ENCODE results near the gene CRACDL. TPM values are rescaled to one million over a fixed set of nuclear protein-coding genes. Genes with fewer than 3 reads are reported as not detected.
"Not testable (repeated sequence)": the region's sequence is repeated elsewhere in the genome, so short reads cannot be mapped to it uniquely, and the experiment has no call there.

CRACDL gene
- total RNA-seq, 1 donor from 2014 or later = 1.1 TPM

DNA sequence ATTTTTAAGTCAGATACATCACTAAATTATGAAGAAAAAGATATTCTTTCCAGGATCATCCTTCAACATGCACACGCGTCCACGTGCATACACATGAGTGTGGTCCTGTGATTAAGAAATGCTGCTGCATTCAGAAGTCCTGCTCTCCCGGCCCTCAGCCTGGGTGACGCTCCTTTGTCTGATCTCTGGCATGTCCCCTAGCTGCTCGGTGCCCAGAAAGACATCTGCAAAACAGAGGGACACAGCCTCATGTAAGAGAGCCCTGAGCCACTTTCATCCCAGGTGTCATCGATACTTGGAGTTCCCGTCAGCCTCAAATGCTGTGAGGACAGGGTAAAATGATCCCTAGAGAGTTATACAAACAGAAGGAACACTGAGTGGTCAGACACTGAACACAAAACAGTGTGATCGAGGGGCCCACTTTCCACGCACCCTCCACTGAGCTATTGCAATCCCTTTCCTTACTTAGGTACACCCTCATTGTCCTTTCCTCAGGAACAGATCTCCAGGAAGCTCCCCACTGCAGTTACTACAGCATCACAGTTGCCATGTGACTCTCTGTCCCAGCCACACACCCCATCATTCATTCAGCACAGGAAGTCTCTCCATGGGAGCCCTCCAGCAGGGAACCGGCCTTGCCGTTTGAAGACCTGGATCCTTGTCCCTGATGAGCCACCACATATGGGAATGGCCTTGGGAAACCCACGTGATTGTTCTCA lies 32.1 kb downstream of the CRACDL start:
- DNase-seq = no peak

- DNase-seq = no peak
Measured at GRCh38 chr2:98903064-98903355, 33.0 kb downstream of the CRACDL start.

DNA sequence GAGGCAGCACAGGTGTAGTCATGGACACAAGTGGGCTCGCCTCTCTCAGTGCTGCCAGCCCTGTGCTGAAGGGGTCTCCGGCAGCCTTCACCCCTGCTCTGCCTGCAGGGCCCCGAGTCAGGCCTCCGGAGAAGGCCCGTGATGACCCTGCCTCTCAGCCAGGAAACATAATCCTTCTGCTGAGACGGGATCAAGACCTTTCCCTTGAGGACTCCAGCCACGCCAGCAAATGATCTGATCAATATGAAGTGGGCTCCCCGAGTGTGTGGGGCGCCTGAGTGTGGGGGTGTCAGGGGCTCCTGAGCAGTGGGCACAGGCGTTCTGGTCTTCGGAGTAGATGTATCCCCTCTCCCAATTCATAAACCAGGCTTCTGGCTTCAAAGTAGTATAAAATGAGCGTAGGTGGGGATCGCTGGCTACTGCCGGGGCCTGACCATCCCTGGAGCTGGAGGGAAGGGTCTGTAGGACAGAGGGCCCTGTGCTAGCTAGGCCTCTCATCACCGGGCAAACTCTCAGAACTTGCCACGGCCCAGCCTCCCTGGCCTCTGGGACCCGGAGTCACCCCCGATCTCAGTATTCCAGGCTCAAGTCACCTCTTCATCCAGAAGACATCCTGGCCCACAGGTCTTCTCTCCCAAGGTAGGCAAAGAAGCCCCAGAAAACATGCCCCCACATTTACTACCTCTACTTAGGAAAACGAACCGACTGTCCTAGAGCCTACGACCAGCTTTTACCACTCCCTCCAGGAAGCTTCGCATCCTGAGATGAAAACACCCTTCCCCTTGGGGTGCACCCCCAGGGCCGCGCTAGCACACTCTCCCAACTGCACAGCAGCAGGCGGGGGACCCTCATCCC lies 33.6 kb downstream of the CRACDL start:
- DNase-seq = no peak

- no peak for DNase-seq
Measured at GRCh38 chr2:98901702-98902101, 34.3 kb downstream of the CRACDL start.

GRCh38 chr2:98901291-98901690 lies 34.7 kb downstream of the CRACDL start:
- DNase-seq = no peak

- DNase-seq = no peak
Measured at GRCh38 chr2:98900721-98901120, 35.3 kb downstream of the CRACDL start.

DNA sequence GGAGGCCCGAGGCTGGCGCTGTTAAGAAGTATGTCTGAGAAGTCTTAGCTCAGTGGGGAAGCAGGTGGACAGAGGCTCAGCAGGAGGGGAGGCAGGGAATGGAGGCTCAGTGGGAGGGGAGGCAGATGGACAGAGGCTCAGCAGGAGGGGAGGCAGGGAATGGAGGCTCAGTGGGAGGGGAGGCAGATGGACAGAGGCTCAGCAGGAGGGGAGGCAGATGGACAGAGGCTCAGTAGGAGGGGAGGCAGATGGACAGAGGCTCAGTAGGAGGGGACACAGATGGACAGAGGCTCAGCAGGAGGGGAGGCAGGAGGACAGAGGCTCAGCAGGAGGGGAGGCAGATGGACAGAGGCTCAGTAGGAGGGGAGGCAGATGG lies 36.3 kb downstream of the CRACDL start:
- DNase-seq = not testable (repeated sequence)

DNA sequence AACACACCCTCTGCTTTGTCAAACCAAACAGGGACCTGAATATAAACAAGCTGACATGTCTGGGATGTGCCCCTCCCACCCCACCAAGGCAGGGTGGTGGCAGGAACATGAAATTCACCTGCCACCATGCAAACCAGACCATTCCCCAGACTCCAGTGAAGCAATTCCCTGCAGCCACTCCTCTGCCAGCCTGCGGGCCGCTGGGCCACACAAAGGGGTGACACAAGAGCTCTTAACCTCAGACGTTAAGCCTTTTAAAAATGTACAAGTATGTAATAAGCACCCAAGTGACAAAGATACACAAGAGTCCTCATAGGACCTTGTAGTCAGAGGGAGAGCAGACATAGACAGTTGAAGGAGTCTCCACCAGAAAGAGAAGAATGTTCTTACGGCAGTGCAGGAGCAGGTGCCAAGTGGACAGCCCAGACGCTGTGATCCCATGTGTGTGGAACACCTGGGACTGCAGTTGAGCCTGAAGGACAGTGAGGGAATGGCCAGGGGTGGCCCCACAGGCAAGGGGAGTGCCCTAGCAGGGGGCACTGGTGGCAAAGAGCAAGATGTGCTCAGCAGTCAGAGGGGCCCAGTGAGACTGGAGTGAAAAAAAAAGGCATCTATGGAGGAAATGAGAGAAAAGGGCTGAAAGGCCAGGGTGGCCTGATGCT lies 36.9 kb downstream of the CRACDL start:
- DNase-seq = no peak

DNA sequence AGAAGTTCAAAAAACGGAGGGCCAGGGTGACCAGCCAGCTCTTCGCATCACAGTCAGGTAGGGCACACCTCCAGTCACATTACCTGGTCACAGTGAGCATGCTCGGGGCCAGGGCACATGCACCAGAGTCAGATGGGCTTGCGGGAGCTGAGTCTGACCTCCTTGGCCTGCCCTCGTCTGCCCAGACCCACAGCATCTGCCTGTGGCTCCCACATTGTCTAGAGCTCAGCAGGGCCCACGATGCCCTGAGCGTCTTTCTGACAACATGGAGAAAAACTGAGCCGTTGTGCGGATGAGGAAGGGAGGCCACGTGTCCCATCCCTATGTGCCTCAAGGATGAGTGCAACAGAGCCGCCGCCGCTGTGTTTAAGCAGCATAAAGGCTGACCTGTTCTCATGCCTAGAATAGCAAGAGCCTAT lies 37.6 kb downstream of the CRACDL start:
- DNase-seq = no peak

GRCh38 chr2:98897746-98898145 lies 38.3 kb downstream of the CRACDL start:
- no peak for DNase-seq

DNA sequence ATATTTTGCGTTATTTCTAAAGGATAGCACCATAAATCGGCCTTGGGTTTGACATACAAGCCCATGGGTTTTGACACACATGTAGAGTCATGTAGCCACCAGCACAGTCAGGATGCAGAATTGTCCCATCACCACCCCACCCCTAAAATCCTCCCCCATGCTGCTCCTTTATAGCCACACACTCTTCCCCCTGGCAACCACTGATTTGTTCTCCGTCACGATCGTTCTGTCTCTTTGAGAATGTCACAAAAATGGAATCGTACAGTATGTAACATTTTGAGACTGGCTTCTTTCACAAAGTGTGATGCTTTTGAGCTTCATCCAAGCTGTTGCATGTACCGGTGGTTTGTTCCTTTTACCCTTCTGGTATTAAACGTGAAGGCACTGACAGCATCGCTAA lies 39.1 kb downstream of the CRACDL start:
- DNase-seq = no peak

- DNase-seq = no peak
Measured at GRCh38 chr2:98896416-98896815, 39.6 kb downstream of the CRACDL start.

DNA sequence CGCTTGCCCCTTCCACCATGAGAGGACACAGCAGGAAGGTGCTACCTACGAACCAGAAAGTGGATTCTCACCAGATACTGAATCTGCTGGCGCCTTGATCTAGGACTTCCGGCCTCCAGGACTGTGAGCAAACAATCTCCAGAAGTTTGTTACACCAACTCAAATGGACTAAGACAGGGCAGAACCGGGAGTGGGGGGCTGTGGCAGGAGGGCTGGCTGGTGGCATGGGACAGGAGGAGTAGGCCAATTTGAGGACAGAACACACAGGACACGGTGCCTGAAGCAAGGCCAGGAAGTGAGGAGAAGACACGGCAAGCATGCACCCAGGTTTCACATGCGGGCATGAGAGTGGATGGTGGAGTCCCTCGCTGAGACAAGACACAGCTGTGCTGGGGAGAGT lies 40.1 kb downstream of the CRACDL start:
- DNase-seq = no peak

- no peak for DNase-seq
Measured at GRCh38 chr2:98895221-98895620, 40.8 kb downstream of the CRACDL start.

DNA sequence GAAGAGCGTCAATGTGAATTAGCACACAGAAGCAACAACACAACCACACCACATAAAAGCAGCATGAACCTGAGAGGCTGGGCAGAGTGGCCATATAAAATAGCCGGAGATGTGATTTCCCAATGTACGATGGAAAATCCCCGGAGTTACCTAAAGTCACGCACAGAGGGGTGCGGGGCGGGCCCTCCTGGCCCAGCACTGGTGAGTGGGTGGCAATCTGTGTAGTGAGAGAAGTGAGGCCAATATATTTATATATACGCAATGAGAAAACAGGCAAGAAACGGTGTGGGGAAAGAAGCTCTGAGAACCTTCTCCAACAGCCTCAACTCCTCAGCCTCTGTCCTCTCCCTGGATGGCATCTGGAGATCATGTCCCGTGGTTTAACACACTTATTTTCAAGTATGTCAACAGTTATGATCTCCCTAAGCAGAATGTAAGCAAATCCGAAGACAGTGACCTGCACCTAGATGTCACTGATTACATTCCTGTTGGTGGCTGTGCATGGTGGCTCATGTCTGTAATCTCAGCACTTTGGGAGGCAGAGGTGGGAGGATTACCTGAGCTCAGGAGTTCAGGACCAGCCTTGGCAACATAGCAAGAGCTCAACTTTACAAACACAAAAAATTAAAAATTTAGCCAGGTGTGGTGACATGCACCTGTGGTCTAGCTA lies 41.6 kb downstream of the CRACDL start:
- DNase-seq = no peak

DNA sequence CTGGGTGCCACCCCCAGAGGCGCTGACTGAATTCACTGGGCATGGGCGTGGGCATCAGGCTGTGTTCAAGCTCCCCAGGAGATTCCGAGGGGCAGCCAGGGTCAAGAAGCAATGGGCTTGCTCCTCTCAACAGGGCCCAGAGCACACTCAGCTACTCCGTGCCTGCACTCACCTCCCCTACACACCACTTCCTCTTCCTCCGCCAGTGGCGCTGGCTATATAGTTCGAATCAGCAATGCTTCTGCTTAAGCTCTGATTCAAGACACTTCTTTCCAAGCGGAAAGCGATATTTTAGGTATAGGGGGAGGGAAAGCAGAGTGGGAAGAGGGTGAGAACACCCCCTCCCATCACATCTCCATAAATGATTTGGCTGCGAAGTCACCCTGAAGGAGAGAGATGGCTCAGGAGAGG lies 42.1 kb downstream of the CRACDL start:
- no peak for DNase-seq

DNA sequence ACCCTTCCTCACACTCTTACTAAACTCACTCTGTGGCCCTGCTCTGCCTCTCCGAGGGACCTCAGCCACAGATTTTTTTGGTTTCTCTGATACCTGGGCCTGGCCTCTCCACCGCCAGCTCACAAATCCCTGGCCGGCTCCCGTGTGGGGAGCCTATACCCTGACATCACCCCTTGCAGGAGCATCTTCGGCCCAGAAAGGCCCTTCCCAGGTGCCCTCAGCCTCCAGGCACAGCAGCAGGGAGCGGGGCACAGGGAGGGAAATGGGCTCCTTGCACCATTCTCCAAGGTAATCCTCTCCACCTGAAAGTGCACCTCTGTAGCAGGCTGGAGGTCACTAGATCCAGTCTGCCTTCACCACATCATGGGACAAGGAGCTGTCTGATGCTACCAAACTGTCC lies 43.2 kb downstream of the CRACDL start:
- DNase-seq = no peak

DNA sequence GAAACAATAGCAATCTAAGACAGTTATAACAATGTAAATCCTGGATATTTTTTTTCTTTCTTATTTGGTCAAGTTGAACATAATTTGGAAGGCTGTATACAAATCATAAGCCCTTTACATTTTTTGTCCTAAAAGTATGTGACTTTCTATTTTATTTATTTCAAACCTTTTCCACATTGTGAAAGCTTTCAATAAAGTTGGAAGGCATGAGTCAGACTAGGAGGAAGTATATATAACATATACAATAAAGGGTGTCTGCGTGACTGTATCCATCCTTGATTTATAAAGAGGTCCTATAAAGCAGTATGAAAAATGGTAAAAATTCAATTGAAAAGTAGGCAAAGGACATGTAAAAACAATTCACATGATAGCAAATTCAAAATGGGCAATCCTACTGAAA lies 44.4 kb downstream of the CRACDL start:
- DNase-seq = no peak

GRCh38 chr2:98886066-98886554 lies 49.9 kb downstream of the CRACDL start:
- DNase-seq = no peak

DNA sequence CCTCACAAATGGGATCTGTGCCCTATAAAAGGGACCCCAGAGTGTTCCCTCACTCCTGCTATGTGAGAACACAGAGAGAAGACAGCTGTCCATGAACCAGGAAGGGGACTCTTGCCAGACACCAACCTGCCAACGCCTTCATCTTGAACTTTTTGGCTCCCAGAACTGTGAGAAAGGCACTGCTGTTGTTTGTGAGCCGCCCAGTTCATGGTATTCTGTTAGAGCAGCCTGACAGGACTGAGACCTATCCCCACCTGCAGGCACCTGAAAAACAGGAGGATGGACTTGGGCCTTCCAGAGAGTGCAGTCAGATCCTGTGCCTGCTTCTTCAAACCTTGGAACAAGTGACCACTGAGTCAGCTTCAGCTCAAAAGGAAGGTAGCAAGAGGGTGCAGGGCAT lies 51.4 kb downstream of the CRACDL start:
- DNase-seq = no peak

DNA sequence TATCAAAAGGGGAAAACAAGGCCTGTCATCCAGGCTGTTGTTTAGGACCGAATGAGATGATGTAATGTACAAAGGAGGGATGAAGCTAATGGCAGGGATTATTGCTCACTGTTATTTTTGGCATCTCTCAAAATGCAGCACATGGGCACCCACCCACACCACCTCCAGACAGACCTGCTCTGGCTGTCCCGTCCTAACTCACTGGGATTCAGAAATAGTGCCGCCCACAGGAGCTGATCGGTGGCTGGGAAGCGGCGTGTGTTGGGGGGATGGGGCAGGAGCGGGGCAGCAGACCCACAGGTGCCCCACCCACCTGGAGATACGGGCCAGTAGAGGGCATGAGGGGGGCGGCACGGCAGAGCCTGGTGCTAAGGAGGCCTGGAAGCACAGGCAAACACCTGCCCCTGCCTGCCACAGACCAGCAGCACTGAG lies 52.2 kb downstream of the CRACDL start:
- no peak for DNase-seq

DNA sequence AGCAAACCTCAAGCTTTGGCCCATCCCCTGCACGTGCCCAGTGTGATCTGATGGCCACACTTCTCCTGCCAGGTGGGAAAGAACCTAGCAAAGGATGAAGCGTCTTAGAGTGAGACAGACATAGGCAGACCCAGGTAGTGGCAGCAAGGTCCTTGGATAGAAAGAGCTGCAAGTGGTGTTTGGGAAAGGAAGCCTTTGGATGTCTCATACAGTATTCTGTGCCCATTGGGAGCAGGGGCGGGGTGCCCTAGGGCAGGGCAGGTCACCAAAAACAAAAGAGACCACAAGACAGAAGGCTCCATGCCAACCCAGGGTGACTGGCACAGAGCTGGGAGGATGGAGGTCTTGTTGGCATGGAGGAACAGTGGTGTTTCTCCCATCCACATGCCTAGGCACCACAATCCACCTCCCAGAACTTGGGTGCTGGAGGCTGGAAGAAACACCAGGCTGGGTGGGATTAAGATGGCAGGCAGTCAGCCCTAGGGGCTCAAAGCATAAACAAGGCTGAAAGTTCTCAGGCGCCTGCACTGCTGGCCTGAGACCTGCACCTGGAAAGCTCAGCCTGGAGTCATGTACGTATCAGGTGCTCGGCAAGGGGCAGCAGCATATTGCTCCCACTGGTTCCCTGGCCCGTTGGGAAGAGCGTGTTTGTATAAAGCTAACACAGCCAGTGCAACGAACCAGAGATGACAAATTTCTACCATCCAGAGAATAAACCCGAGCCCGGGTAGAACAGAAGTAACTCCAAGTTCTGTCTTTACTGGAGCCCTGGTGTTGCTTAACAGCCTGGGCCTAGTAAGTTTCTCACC lies 52.9 kb downstream of the CRACDL start:
- DNase-seq = no peak
